Retina (tissue), 1 donor: ENCODE measurements around the gene CFAP58.

ENCODE experiments used
- DNase-seq: peaks from one replicate; pipeline ENCODE4 v3.0.0-alpha.2; 2016

Gene CFAP58

DNA sequence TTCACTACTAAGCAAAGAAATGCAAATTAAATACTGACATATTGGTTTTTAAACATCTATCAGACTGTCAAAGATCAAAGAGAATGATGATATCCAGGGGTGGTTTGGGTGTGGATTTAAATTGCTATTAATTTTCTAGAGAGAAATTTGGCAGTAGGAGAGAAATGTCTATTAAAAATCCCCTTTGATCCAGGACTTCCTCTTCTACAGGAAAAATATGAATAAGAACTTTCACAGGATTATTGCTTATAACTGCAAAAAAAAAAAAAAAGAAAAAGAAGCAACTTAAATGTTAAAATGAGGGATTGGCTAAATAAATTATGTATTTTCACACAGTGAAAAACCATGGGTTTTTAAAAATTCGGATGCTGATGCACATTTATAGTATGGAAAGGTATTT is 21.0 kb downstream of the CFAP58 start:
- no peak for DNase-seq

DNA sequence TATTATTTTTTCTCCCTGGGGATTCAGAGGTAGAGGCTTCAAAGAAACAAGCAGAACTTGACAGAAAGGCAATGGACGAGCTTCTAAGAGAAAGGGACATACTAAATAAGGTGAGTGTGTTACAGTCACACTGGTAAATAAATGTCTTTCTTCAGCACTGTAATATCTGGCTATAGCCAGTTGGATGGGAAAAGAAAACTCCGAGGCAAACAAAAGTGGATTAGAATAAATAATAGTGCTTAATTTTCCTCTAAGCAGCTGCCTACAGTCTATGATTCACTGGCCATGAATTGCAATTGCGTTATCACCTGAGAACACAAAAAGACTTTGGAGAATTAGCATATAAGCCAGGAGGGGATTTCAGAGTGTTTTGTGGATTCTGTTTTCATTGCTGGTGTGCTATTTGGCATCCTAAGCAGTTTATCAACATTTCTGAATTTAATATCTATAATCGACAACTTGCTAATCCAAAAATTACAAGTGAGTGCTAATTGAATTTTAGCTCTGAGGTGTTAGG is 23.2 kb downstream of the CFAP58 start:
- no peak for DNase-seq

DNA sequence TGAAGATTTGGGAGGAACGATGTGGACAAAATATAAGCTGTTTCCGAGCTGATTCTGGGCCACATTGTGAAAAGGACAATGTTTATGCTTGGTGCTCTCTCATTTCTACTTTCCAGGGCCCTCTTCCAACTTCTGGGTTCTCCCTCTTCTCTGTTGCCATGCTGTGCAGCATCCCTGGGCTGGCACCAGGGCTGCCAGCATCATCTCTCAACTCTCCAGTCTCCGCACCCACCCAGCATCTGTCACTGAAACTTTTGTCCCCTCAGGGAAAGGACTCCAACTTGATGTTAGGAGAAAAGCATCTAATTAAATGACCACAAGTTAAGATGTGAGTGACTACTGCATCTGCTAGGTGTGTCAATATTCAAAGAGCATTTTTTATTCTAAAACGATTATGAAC is 26.7 kb downstream of the CFAP58 start:
- no peak for DNase-seq

DNA sequence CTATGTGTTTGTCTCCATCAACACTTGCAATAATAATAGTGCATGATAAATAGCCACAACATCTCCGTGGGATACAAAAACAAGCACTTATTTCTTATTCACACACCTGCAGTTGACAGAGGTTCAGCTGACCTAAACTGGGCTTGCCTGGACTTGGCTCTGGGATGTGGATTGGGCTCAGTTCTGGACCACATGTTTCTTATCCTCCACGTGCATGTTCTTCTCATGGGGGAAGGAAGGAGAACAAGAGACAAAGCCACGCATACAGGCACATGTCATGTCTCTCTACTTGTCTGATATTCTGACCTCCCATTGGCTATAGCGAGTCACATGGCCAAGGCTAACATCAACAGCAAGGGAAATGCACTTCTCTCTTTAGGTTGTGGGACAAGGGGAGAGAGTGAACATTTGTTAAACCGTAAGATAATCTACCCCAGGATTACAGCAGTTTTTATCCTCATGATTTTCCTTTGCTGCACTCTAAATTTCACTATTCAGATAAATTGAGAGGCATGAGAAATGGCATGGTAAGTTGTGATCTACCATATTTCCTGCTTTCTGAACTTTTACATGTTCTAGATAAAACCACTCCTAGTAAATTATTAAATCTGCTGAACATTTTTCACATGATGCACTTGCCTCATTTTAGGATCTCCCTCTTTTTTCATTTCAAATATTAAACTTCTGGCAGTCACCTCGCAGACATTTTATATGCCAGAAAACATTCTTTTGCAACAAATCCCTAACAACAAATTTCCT is 33.7 kb downstream of the CFAP58 start:
- DNase-seq: no peak

DNA sequence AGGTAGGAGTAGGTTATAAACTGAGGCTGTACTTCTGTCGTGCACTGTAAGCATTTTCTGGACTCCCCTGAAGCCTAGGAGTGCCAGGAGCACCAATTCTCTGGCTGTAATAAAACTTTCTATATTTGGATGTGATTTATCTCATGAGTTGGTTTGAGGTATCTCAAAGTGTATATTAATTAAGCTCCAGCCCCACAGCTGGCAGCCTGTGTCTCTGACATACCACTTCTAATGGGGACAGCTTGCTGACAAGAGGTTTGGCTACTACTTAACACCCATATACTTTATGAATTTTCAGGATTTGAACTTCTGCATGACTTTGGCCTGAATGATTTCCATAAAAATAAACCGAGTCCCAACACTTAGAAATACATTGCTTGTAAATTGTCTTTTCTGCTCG is 35.2 kb downstream of the CFAP58 start:
- no peak for DNase-seq

DNA sequence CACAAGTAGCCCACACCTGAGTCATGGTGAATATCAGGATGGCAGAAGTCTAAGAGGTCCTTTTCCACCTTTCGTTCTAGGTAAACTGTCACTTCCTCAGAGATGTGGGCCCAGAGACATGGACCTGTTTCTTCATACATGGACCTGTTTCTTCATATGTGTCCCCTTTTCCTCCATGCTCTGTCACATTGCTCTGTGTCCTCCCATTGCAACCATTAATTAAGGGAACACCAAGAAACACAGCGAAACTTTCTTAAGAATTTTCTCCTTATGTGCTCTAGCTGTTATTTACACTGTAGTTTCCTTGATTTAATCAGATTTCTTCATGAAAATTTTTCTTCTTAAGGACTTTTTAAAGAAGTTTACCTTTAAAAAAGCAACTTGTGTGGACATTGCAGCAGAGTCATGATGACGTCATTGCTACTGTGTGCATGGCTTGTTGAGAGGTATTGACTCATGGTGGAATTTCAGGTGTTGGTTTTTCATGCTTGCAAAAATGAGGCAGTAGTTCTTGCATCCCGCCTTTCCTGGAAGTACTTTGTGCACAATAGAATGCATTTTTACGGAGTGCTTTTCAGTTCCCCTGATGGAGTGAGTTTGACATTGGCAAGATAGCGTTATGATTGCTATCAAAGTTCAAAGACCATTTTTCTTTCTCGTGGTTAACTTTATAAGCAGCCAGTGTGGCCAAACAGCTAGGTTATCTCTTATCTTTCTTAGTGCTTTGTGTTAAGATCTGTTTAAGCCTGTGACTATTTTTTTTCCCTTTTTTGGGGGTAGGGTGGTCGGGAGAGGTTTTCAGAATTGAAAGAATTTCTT is 37.7 kb downstream of the CFAP58 start:
- DNase-seq: no peak

DNA sequence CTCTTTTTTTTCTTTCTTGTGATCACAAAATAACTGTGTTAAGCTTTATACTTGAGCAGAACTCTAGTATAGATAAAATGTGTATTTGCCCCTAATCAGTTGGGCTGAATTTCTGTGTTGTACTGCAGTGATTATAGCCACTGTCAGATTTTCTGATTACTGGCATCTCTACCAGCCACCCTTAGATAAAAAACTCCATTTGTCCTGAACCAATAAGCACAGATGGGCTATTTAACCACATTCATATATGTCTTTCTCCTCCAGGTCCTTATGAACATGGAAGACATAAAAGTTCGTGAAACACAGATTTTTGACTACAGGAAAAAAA is 38.3 kb downstream of the CFAP58 start:
- no peak for DNase-seq

DNA sequence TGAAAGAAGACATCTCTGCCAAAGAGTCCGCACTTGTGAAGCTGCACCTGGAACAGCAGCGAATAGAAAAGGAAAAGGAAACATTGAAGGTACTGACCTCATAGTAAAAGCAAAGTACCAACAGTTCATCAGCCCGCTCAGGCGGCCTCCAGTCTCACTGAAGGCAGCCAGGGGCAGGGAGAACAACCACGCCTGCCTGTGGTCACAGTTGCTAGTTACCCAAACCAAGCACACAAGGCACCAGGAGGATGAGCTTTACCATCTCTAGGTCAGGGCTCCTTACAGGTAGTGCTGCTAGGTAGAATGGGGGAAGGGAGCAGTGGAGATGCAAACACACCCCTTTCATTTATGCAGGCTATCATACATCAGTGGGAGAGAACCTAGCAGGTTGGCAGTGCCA is 39.8 kb downstream of the CFAP58 start:
- no peak for DNase-seq

DNA sequence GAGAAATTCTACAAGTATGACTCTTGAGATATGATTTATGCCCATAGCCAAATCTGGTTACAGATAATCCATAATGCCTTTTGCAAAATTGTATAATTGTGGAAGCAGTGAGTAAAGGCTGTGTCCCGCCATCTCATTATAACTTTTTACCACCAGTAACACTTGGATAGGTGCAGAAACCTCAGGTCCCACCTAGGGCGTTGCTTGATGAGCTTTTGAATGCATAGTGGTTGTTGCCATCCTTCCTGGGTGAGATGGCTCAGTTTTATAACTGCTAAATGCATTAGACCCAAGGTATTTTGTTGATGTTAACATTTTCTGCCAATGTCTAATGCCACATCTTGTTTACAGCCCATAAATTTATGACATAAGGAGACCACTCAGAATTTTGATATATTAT is 42.9 kb downstream of the CFAP58 start:
- no peak for DNase-seq

DNA sequence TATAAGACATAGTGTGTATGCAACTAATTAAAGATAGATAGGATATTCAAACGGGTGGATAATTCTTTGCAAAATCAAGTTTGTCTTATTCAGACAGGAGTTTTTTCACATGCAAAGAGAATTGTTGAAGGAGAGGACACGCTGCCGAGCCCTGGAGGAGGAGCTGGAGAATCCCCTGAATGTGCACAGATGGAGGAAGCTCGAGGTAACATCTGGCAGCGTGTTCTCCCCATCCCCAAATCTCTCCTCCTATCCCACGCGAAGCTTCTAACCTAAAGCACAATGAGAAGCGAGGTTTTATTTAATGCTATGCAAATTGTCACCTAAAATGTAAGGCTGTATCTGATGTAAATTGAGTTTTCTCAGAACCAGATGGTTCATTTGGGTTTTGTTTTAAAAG is 50.0 kb downstream of the CFAP58 start:
- DNase-seq: no peak

DNA sequence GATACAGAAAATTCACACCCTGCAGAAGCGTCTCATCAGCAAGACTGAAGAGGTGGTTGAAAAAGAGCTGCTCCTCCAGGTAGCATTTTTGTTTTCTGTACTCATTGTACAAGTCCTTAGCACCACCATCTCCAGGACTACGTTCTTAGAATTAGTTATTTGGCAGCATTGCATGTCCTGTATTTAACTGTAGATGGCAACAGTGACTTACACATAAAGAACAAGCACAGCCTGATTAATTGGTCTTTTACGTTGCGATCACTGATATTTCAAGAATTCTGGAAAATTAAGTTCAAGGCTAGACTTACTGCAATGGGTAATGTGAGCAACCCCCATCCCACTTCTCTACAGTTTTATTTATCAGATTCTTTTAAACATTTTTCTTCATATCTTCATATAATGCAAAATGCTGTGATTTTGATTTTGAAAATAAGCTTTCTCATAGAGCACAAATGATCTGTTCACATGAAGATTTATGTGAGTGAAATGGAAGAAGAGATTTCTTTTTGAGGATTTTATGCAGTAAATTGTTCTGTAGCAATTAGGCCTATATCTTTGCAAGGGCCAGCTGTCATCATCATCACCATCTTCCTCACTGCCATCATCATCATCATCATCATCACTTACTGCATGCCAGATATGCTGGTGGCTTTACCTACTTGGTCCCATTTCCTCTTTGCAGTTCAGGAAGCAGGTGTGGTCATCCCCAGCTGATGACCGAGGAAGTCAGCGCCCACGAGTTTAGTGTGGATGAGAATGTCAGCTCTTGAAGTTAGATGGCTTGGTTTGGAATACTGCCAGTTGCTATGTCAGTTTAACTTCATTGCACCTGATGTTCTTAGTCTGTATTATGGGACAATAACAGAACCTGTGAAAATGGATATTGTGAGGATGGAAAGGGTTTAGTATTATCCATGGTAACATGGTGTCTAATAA is 53.4 kb downstream of the CFAP58 start:
- DNase-seq: peak; percentile 29

DNA sequence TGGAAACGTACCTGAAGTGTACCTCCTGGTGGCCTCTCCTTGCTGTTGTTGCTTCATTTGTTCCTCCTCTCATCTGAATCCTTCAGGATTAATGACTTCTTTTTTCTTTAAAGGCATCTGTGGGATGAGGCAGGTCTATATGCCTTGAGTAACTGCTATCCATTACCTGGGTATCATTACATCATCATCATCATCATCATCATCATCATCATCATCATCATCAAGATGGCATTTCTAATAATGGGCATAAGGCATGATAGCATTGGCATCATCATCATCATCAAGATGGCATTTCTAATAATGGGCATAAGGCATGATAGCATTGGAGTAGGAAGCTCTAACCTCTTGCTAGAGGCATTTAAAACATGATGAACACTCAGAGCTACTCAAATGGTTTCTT is 59.9 kb downstream of the CFAP58 start:
- DNase-seq: no peak

DNA sequence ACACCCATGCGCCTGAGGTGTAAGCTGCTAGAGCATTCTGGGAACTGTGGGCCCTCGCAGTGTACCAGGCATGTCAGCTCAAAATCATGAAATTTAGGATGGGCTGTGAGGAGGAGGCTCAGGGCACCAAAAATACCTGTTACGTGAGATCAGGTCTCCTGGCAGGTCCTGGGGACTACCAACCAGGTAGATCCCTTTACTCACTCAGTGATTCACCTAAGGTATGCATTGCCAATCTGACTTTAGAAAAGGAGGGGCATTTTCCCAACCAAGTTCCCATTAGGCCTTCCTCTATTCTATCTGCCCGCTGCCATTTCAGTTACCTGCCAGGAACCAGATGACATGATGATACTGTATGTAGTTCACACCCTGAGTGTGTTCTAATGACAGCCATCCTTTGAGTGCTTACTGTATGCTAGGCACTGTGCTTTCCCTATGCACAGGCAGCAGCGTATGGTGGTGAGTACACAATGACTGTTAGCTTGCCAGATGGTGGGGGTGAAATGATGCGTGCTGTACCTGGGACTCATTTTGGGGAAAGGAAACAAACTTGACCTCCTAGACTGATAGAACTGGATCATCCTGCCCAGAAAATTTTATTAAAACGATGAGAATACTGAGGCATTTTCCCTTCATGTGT is 62.0 kb downstream of the CFAP58 start:
- no peak for DNase-seq

DNA sequence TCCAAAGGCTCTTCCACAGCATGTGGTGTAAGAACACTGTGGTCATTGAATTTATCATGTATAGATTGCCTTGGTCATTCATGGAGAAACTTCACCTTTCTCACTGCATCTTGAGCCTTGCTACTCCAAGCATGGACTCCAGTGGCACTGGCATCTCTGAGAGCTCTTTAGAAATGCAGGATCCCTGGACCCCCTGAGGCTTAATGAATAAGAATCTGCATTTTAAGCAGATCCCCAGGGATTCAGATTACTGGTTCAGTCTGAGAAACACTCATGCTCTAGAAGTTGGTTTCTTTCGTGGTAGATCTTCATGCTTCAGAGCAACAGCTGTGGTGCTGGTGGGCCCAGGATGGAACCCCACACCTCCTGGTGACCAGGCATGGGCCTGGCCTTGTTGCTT is 63.2 kb downstream of the CFAP58 start:
- DNase-seq: no peak

DNA sequence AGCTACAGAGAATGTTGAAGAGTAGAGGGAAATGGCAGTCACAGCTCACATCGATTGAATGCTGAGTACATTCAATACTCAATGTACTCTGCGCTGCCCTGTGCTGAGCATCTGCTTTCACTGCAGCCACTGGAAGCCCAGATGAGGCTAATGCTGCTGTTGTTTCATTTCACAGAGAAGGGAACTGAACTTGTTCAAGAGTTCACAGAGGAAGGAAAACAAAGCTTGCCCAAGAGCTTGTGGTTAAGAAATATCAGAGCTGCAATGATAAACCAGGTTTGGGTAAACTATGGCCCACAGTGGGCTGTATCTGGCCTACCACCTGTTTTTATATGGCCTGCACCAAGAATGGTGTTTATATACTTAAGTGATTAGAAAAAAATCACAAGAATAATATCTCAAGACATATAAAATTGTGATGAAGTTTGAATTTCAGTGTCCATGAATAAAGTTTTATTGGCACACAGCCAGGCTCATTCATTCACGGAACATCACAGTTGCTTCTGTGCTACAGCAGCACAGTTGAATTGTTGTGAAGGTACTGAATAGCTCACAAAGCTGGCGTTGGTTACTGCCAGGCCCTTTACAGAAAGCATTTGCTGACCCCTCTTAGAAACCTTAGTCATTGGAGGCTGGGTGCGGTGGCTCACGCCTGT is 64.1 kb downstream of the CFAP58 start:
- DNase-seq: no peak

DNA sequence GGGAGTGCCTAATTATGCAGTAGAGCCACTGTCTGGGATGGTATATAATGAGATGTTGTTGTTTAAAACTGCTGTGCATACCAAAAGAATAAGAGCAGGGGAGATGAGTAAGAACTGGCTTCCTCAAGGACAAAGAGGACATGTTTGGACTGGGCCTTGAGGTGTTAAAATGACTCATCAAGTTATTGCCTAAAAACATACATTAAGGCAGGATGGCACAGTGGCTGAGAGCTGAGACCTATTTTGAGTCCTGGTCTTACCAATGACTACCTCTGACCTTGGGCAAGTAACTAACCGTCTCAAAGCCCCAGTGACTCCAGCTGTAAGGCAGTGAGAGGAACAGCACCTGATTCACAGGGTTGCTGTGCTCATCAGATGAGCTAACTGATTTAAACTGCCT is 71.1 kb downstream of the CFAP58 start:
- no peak for DNase-seq

DNA sequence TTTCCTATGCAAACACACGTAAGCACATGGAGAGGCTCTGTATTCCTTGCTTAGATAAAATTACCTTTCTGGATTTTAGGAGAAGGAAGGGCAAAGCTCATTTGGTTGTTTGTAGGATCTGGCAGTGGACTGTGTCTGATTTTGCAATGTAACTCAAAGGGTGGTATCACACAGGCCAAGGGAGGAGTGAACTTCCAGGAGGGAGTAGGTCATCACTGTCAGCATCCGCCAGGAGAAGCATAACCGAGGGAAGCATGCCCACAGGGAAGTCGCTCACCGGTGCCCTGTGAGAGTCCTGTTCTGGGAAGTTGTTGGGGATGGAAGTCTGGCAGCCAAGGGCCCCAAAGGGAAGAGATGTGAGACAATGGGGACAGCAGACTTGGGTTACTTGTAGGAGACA is 74.4 kb downstream of the CFAP58 start:
- no peak for DNase-seq

DNA sequence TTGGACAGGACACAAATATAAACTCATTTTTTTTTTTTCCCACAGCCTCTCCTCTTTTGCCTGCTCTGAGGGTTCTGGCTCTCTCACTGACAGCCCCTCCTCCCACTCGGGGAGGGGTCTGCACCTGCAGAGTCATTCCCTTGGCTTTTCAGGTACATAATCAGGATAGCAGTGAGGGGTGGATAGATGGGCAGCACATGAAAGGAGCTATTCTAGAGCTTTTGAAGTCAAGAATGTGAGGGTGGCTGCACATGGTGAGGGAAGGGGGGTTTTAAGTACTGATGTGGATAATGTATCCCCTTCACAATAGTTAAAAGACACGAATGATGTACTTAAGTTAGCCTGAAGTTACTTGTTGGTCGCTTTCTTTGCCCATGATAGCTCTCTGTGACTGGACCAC is 76.2 kb downstream of the CFAP58 start:
- no peak for DNase-seq

DNA sequence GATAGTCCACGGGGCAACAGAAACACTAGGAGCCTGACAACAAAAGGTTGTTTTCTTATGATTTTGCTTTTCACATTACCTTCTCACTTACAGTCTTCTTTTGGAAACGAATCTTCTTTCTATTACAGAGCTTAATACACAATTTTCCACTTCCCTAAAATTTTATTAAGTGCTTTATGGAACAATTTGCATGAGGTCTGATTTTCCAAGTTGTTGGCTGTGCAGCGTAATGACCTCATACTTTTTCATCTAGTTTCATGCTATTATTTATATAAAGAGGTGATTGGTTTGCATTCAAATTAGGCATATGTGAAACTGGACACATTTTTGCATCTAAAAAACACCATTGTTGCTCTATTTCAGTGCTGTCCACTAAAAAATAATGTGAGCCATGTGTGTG is 76.7 kb downstream of the CFAP58 start:
- no peak for DNase-seq

DNA sequence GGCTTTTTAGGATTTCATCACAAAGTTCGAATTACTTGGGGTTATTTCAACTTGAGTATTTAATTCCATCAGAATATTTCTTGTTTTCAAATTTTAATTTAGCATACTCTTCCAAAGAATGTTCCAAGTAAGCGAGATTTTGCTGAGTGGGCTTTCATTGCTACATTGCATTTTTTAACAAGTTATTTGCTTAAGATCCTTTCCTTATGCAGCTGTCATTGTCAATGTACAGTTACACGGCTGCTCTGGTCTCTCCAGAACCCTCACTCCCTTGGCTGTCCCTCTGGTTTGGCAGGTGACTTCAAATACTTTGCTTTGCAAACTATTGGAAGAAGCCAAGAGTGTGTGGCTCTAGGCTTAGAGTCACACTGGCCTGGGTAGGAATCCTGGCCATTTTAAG is 80.0 kb downstream of the CFAP58 start:
- no peak for DNase-seq

DNA sequence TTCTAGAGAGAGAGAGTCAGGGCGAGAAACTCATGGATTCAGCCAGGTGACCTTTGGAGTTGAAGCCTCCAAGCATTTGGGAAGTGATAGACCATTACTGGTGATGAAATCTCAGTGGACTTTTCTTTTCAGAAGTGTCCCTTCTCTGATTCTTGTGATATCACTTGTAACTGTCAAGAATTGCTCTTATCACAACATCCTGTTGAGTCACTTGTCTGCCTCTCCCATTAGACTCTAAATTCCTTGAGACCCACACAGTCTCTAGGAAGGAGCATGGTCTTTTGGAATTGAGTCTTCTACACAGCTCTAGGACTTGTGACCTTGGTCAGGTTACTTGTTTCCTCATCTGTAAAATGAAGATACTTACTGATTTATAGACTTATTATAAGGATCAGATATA is 81.0 kb downstream of the CFAP58 start:
- no peak for DNase-seq

DNA sequence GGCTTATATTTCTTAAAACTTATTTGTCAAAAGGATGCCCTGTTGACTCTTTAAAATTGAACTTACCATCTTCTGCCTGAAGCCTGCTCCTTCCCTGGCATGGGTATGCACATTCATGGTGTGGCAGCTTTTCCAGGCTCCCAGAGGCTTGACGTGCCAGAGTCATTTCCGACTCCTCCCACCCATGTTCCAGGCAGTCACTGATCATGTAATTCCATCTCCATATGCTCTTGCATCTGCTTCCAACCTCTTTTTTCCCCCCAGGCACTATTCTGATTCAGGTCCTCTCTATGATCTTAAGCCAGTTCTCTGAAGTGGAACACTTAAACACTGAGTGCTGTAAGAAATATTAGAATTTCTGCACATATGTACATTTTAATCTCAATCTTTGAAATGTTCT is 82.2 kb downstream of the CFAP58 start:
- no peak for DNase-seq
